PFSK-1 (cell line): ENCODE measurements around the gene FAM83E.

ENCODE experiments used
- POLR2AphosphoS5 ChIP-seq: IDR thresholded peaks from 2 replicates; pipeline ENCODE4 v1.6.1; 2012; ENCODE audit warnings: low read depth, mild to moderate bottlenecking, control low read depth, low read length, moderate library complexity
- REST ChIP-seq, 2 experiments: IDR thresholded peaks; 2 replicates each; pipeline versions ENCODE4 v1.6.1 to v1.8.0; 2011 to 2012; ENCODE audit warnings: low read depth in 2 of 2, low read length in 2 of 2, control low read depth in 1 of 2, inconsistent platforms in 1 of 2, mild to moderate bottlenecking in 1 of 2, moderate library complexity in 1 of 2; ENCODE audit not compliant: insufficient read depth in 1 of 2
- SIN3A ChIP-seq: IDR thresholded peaks from 2 replicates; pipeline ENCODE4 v1.6.1; 2012; ENCODE audit warnings: mild to moderate bottlenecking, low read length, moderate library complexity, borderline replicate concordance; ENCODE audit not compliant: insufficient read depth
- TAF1 ChIP-seq: IDR thresholded peaks from 2 replicates; pipeline ENCODE4 v1.6.1; 2012; ENCODE audit warnings: low read length, control low read depth, borderline replicate concordance; ENCODE audit not compliant: insufficient read depth

DNA sequence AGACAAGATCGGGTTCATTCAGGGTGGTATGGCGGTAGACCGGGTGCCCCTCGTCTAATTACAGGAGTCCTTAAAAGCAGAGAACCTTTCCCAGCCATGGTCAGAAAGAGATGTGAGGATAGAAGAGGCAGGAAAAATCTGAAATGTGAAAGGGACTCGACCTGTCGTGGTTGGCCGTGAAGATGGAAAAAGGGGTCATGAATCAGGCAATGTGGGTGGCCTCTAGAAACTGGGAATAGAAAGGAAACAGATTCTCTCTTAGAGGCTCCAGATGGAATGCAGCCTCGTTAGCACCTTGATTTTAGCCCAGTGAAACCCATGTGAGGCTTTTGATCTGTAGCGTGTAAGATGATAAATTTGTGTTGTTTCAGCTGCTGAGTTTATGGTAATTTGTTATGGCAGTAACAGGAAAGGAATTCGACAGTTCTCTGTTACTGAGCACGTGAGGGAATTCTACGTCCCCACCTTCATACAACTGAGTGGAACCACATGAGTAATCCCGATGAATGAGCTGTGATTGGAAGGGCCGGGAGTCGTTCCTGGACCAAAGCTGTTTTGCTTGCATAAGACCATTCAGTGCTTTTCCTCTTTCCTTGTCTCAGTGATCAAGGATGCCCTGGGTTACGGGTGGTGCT lies 42.1 kb upstream of the FAM83E start:
- no peak for TF ChIP-seq POLR2AphosphoS5
- no peak for TF ChIP-seq TAF1
- TF ChIP-seq SIN3A: no peak
- no peak for TF ChIP-seq REST (IDR thresholded peaks at IDR 0.05; ENCODE audit: insufficient read depth in 1 of 2, low read depth in 2 of 2, low read length in 2 of 2)
